H9 (cell line): Measurements from ENCODE around the gene ASTN2. TPM values are rescaled to one million over a fixed set of nuclear protein-coding genes. Genes with fewer than 3 reads are reported as not detected.

Source experiments
- DNase-seq: peaks from one replicate; pipeline ENCODE4 v3.0.0-alpha.2; 2017
- H2AFZ ChIP-seq: one replicate; pipeline ENCODE4 v1.6.1; 2013; ENCODE audit warnings: mild to moderate bottlenecking, low read length, control low read depth, moderate library complexity
- H2AK5ac ChIP-seq: 2 replicates; pipeline ENCODE4 v1.6.1; 2013; ENCODE audit warnings: low read length, control low read depth, mixed read lengths; ENCODE audit not compliant: insufficient read length
- H2BK120ac ChIP-seq: one replicate; pipeline ENCODE4 v1.6.1; 2013; ENCODE audit warnings: low read depth, mild to moderate bottlenecking, low read length, control low read depth, inconsistent platforms; ENCODE audit not compliant: poor library complexity, severe bottlenecking
- H2BK12ac ChIP-seq: 2 replicates; pipeline ENCODE4 v1.6.1; 2013; ENCODE audit warnings: low read length, control low read depth, mixed read lengths, low read depth; ENCODE audit not compliant: insufficient read length
- H2BK15ac ChIP-seq: 2 replicates; pipeline ENCODE4 v1.6.1; 2013; ENCODE audit warnings: low read depth, low read length, control low read depth
- H2BK20ac ChIP-seq: one replicate; pipeline ENCODE4 v1.6.1; 2013; ENCODE audit warnings: low read depth, mild to moderate bottlenecking, low read length, control low read depth, inconsistent platforms; ENCODE audit not compliant: poor library complexity, severe bottlenecking
- H2BK5ac ChIP-seq: 2 replicates; pipeline ENCODE4 v1.6.1; 2013; ENCODE audit warnings: low read length, control low read depth, mixed read lengths; ENCODE audit not compliant: insufficient read length
- H3K14ac ChIP-seq: 2 replicates; pipeline ENCODE4 v1.6.1; 2013; ENCODE audit warnings: low read length, control low read depth; ENCODE audit not compliant: insufficient read depth
- H3K18ac ChIP-seq: 2 replicates; pipeline ENCODE4 v1.6.1; 2013; ENCODE audit warnings: low read depth, mild to moderate bottlenecking, mixed read lengths, low read length, control low read depth; ENCODE audit not compliant: insufficient read length
- H3K23ac ChIP-seq: 2 replicates; pipeline ENCODE4 v1.6.1; 2013; ENCODE audit warnings: low read length, control low read depth, mixed read lengths, low read depth; ENCODE audit not compliant: insufficient read length
- H3K23me2 ChIP-seq: 2 replicates; pipeline ENCODE4 v1.6.1; 2013; ENCODE audit warnings: low read depth, mild to moderate bottlenecking, mixed read lengths, low read length, control low read depth; ENCODE audit not compliant: insufficient read length, poor library complexity, severe bottlenecking
- H3K27ac ChIP-seq: 2 replicates; pipeline ENCODE4 v1.5.1; 2013; ENCODE audit warnings: low read length, control low read depth, mixed read lengths, low read depth; ENCODE audit not compliant: insufficient read length
- H3K27me3 ChIP-seq: 2 replicates; pipeline ENCODE4 v1.6.1; 2013; ENCODE audit warnings: low read length, control low read depth, inconsistent platforms; ENCODE audit not compliant: insufficient read depth
- H3K4ac ChIP-seq: 2 replicates; pipeline ENCODE4 v1.6.1; 2013; ENCODE audit warnings: low read depth, mild to moderate bottlenecking, control low read depth, inconsistent platforms, low read length, moderate library complexity
- H3K4me1 ChIP-seq: 2 replicates; pipeline ENCODE4 v1.6.1; 2013; ENCODE audit warnings: low read length, control low read depth, inconsistent platforms; ENCODE audit not compliant: insufficient read depth
- H3K4me2 ChIP-seq: 2 replicates; pipeline ENCODE4 v1.6.1; 2013; ENCODE audit warnings: low read length, control low read depth, mixed read lengths; ENCODE audit not compliant: insufficient read length, insufficient read depth
- H3K56ac ChIP-seq: 2 replicates; pipeline ENCODE4 v1.6.1; 2013; ENCODE audit warnings: low read depth, mild to moderate bottlenecking, mixed read lengths, low read length, control low read depth; ENCODE audit not compliant: insufficient read length
- H3K79me1 ChIP-seq: 2 replicates; pipeline ENCODE4 v1.6.1; 2013; ENCODE audit warnings: low read depth, mild to moderate bottlenecking, moderate library complexity, low read length, control low read depth, inconsistent platforms; ENCODE audit not compliant: insufficient read depth, poor library complexity, severe bottlenecking
- H3K79me2 ChIP-seq: 2 replicates; pipeline ENCODE4 v1.6.1; 2013; ENCODE audit warnings: low read length, control low read depth, inconsistent platforms; ENCODE audit not compliant: insufficient read depth
- H3K9ac ChIP-seq: 2 replicates; pipeline ENCODE4 v1.6.1; 2013; ENCODE audit warnings: low read length, control low read depth, mixed read lengths; ENCODE audit not compliant: insufficient read length; ENCODE audit errors: extremely low read depth
- H3K9me3 ChIP-seq: one replicate; pipeline ENCODE4 v1.6.1; 2013; ENCODE audit warnings: low read depth, low read length, inconsistent platforms; ENCODE audit not compliant: control insufficient read depth
- H3T11ph ChIP-seq: one replicate; pipeline ENCODE4 v1.6.1; 2013; ENCODE audit warnings: mild to moderate bottlenecking, low read length, control low read depth, inconsistent platforms
- H4K20me1 ChIP-seq: one replicate; pipeline ENCODE4 v1.6.1; 2013; ENCODE audit not compliant: control insufficient read depth, insufficient read length, insufficient read depth
- H4K5ac ChIP-seq: 2 replicates; pipeline ENCODE4 v1.6.1; 2013; ENCODE audit warnings: low read depth, mild to moderate bottlenecking, mixed read lengths, low read length, control low read depth; ENCODE audit not compliant: insufficient read length
- H4K8ac ChIP-seq: replicated peaks from 2 replicates; pipeline ENCODE4 v1.6.1; 2013; ENCODE audit warnings: low read length, control low read depth, mixed read lengths, low read depth; ENCODE audit not compliant: insufficient read length
- H4K91ac ChIP-seq: 2 replicates; pipeline ENCODE4 v1.6.1; 2013; ENCODE audit warnings: low read depth, mild to moderate bottlenecking, moderate library complexity, mixed read lengths, low read length, control low read depth; ENCODE audit not compliant: insufficient read length
- H3K27ac Mint-ChIP-seq, 3 experiments: 2 replicates in 2 of 3; 3 replicates in 1 of 3; pipeline ENCODE4 v1.8.0; 2020 to 2021; ENCODE audit warnings: mixed read lengths in 3 of 3, mild to moderate bottlenecking in 1 of 3, moderate library complexity in 1 of 3
- H3K27me3 Mint-ChIP-seq: 2 replicates; pipeline ENCODE4 v1.8.0; 2021; ENCODE audit warnings: low read depth, mild to moderate bottlenecking, moderate library complexity, mixed read lengths
- H3K36me3 Mint-ChIP-seq, 3 experiments: 2 replicates in 2 of 3; 3 replicates in 1 of 3; pipeline ENCODE4 v1.8.0; 2020 to 2021; ENCODE audit warnings: low read depth in 3 of 3, mixed read lengths in 3 of 3; ENCODE audit not compliant: insufficient read depth in 1 of 3
- H3K4me1 Mint-ChIP-seq, 2 experiments: 2 replicates each; pipeline ENCODE4 v1.8.0; 2020; ENCODE audit warnings: mixed read lengths in 2 of 2
- H3K4me3 Mint-ChIP-seq, 2 experiments: 2 replicates in 1 of 2; 3 replicates in 1 of 2; pipeline ENCODE4 v1.8.0; 2020 to 2021; ENCODE audit warnings: mild to moderate bottlenecking in 2 of 2, mixed read lengths in 2 of 2, moderate library complexity in 1 of 2
- H3K9me3 Mint-ChIP-seq, 2 experiments: 2 replicates in 1 of 2; 3 replicates in 1 of 2; pipeline ENCODE4 v1.8.0; 2020; ENCODE audit warnings: mild to moderate bottlenecking in 2 of 2, mixed read lengths in 2 of 2, moderate library complexity in 1 of 2
- whole genome bisulfite sequencing: extraction: QIAGEN DNeasy Blood & Tissue Kit; methylation state at CpG from one replicate; pipeline ENCODE4 v1.1.7; 2013; ENCODE audit warnings: missing lambda C conversion rate, low lambda C conversion rate, mixed read lengths; ENCODE audit not compliant: insufficient read length; ENCODE audit errors: extremely low coverage; 5-methylcytosine and 5-hydroxymethylcytosine counted together
- total RNA-seq: library from RNA; stranded (reverse); gene quantifications from 2 replicates; pipeline ENCODE4 v1.2.1, GENCODE V29; 2021
- TF ChIP-seq, protein P1 (sequence below): fragments of 200-600 bp; sonication (generic); conservative IDR thresholded peaks from 3 replicates; pipeline ENCODE4 v1.8.0; 2021; ENCODE audit warnings: antibody characterized with exemption, mild to moderate bottlenecking

ASTN2 gene
- total RNA-seq, 1 experiment from 2014 or later: 9.7 TPM

DNA sequence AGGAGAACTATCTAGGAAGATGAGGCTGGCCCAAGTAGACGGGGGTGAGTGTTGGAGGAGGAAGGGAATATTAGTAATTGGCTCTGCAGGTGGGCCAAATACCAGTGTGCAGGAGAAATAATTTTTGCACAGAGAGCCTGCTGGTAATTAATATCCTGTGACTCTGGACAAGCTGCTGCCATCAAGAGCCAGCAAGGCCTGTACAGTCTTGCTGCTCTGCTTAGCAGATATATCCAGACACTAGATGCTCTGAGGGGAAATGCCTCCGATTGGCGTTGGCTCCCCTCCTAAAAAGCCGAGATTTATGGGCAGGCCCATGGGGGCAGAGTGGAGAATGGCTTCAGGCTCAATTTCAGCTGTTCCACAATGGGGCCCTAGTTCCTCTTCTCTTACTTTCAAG lies 29.6 kb upstream of the ASTN2 start:
- Histone ChIP-seq H3K23me2 (no peaks in the 10 kb centered on the region), H3K4ac (no peak overlapping the region), H3K23ac (no peak overlapping the region), H2AFZ (no peak overlapping the region), H3K79me1 (no peaks in the 10 kb centered on the region), H3K56ac (no peak overlapping the region), H4K8ac (no peak overlapping the region), H4K5ac (no peak overlapping the region), H3K4me2 (no peak overlapping the region), H3K18ac (no peak overlapping the region), H4K20me1 (no peaks in the 10 kb centered on the region), H2BK12ac (no peak overlapping the region), H3K4me1 (no peaks in the 10 kb centered on the region), H3K9me3 (no peaks in the 10 kb centered on the region), H2BK120ac (no peak overlapping the region), H3K9ac (no peak overlapping the region), H4K91ac (no peak overlapping the region), H3T11ph (no peak overlapping the region), H3K27me3 (no peaks in the 10 kb centered on the region), H3K14ac (no peak overlapping the region), H3K79me2 (no peaks in the 10 kb centered on the region), H2AK5ac (no peak overlapping the region), H3K27ac (no peak overlapping the region), H2BK15ac (no peak overlapping the region), H2BK20ac (no peak overlapping the region), H2BK5ac (no peak overlapping the region)
- no peak overlapping the region for H3K4me3 Mint-ChIP-seq
- no peaks in the 10 kb centered on the region for H3K9me3 Mint-ChIP-seq
- no peaks in the 10 kb centered on the region for H3K36me3 Mint-ChIP-seq
- WGBS: no CpG with 5 or more reads among the region's 4 CpGs
- H3K27me3 Mint-ChIP-seq: peaks cover 21% of the 10 kb centered on the region
- DNase-seq: no peak
- H3K27ac Mint-ChIP-seq: no peak overlapping the region
- TF ChIP-seq, protein P1, sequence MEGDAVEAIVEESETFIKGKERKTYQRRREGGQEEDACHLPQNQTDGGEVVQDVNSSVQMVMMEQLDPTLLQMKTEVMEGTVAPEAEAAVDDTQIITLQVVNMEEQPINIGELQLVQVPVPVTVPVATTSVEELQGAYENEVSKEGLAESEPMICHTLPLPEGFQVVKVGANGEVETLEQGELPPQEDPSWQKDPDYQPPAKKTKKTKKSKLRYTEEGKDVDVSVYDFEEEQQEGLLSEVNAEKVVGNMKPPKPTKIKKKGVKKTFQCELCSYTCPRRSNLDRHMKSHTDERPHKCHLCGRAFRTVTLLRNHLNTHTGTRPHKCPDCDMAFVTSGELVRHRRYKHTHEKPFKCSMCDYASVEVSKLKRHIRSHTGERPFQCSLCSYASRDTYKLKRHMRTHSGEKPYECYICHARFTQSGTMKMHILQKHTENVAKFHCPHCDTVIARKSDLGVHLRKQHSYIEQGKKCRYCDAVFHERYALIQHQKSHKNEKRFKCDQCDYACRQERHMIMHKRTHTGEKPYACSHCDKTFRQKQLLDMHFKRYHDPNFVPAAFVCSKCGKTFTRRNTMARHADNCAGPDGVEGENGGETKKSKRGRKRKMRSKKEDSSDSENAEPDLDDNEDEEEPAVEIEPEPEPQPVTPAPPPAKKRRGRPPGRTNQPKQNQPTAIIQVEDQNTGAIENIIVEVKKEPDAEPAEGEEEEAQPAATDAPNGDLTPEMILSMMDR: no peak
- peaks cover 0 to 2% of the 10 kb centered on the region in 2 experiments; a peak in 1 of 4 replicates for H3K4me1 Mint-ChIP-seq
